ENCODE measurements around the gene EPHA7.

DNA sequence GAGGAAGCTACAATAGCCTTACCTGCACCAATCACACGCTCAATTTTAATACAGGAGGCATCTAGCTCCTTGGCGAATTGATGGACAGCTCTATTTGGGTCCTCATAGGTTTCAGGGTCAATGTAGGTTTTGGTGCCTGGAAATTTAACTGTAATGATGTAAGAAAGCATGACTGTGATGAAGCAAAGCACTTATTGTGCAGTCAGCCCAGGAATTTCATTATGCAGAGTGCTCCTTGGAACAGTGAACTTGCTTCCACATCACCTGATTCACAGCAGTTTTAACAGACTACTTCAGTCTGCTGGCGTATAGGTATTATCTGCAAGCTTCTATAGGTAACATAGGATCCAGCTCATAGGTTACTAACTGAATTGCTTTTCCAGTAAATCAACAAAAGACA lies 160.0 kb downstream of the EPHA7 start:
- TF ChIP-seq, protein P1, sequence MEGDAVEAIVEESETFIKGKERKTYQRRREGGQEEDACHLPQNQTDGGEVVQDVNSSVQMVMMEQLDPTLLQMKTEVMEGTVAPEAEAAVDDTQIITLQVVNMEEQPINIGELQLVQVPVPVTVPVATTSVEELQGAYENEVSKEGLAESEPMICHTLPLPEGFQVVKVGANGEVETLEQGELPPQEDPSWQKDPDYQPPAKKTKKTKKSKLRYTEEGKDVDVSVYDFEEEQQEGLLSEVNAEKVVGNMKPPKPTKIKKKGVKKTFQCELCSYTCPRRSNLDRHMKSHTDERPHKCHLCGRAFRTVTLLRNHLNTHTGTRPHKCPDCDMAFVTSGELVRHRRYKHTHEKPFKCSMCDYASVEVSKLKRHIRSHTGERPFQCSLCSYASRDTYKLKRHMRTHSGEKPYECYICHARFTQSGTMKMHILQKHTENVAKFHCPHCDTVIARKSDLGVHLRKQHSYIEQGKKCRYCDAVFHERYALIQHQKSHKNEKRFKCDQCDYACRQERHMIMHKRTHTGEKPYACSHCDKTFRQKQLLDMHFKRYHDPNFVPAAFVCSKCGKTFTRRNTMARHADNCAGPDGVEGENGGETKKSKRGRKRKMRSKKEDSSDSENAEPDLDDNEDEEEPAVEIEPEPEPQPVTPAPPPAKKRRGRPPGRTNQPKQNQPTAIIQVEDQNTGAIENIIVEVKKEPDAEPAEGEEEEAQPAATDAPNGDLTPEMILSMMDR (IDR thresholded peaks at IDR 0.05), result no peak
- TF ChIP-seq POLR2A (IDR thresholded peaks at IDR 0.05), result no peak

Measured in body of pancreas (tissue), 4 donors.